GM21447 (cell line): ENCODE results near the gene DNAJB12.
A peak's percentile ranks its signal among the peaks of the same experiment; 100 is the strongest.
"Not testable (repeated sequence)": the region's sequence is repeated elsewhere in the genome, so short reads cannot be mapped to it uniquely, and the experiment has no call there.

Experiments
- ATAC-seq: cut with Tn5 transposase; IDR thresholded peaks from one replicate; pipeline ENCODE4 v1.9.1; 2021; ENCODE audit not compliant: unreplicated experiment

DNAJB12 gene

GRCh38 chr10:72332423-72333111 is 22.2 kb downstream of the DNAJB12 start:
- ATAC-seq = no peak

GRCh38 chr10:72331575-72332422 is 22.9 kb downstream of the DNAJB12 start:
- peak; percentile 28 for ATAC-seq

DNA sequence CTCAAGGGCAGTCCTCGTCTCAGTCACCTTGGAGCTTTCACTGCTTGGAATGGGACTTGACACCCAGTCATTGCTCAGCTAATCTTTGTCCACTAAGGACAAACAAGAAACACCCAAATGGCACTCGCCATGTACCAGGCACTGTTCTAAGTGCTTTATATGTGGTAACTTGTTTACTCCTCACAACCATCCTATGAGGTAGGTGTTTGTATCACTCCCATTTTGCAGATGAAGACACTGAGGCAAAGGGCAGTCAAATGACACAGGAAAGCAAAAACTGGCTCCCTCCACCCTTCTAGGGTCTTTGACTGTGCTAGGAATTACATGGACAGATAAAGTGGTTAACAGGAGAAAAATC is 24.7 kb downstream of the DNAJB12 start:
- no peak for ATAC-seq

GRCh38 chr10:72329290-72330068 is 25.2 kb downstream of the DNAJB12 start:
- no peak for ATAC-seq

DNA sequence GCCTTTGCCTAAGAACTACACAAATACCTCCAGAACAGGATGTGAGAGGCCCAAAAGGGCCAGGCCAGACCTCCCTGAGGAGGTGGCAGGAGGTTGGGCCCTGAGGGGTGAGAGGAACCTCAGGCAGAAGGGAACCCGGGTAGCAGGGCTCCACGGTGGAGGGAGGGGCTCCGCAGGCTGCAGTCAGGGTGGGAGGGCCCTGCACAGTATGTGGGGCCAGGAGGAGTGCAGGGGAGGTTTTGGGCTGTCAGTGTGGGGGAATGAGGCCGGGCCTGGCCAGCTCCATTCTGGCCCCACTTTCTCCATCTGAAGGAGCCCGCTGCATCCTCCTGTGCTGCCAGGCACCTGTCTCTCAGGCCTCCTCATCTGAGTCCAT is 25.9 kb downstream of the DNAJB12 start:
- ATAC-seq = no peak

DNA sequence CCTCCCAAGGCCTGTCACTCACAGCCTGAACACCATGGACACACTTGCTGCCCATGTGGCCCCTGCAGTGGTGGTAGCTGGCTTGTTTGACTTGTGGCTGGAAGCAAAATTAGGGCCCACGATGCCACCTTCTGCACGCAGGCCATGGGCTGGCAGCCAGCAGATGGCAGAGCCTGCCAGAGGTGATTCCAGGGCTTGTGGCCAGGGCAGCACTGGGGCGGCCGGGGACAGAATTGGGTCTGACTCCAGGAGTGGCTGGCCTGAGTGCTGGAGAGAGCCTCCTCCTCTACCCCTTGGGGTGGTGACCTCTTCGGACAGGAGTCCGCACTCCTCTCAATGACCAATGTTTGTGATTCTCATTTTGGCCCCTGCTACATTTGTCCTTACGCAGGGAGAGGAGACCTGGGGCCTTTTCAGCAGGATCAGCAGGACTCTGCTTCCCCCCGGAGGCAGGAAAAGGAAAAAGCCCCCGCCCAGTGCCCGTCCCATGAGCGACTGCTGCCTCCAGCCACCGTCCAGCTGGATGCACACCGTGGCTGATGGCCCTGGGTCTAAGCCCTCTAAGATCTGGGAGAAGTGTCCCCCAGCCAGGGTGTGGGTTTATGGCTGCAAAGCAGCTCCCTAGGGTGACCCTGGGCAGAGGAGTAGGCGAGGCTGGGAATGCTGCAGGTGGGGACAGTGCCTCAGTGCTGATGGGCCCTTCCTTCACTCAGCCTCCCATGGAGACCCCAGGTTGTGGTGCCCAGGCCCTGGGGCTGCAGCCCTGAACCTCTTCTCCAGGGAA is 26.5 kb downstream of the DNAJB12 start:
- ATAC-seq = no peak

DNA sequence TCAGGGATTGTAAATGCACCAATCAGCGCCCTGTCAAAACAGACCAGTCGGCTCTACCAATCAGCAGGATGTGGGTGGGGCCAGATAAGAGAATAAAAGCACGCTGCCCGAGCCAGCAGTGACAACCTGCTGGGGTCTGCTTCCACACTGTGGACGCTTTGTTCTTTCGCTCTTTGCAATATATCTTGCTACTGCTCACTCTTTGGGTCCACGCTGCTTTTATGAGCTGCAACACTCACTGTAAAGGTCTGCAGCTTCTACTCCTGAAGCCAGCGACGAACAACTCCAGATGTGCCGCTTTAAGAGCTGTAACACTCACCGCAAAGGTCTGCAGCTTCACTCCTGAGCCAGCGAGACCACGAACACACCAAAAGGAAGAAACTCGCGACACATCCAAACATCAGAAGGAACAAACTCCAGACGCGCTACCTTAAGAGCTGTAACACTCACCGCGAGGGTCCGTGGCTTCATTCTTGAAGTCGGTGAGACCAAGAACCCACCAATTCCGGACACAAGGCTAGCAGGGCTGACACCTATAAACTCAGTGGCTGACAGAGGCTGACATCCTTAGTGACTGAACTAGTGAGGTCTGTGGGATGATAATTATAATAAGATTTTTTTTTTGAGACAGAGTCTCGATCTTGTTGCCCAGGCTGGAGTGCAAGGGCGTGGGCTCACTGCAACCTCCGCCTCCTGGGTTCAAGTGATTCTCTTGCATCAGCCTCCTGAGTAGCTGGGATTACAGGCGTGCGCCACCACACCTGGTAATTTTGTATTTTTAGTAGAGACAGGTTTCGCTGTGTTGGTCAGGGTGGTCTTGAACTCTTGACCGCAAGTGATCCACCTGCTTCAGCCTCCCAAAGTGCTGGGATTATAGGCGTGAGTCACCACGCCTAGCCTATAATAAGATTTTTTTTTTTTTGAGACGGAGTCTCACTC is 27.8 kb downstream of the DNAJB12 start:
- ATAC-seq = not testable (repeated sequence)

GRCh38 chr10:72325243-72326175 is 29.2 kb downstream of the DNAJB12 start:
- not testable (repeated sequence) for ATAC-seq

DNA sequence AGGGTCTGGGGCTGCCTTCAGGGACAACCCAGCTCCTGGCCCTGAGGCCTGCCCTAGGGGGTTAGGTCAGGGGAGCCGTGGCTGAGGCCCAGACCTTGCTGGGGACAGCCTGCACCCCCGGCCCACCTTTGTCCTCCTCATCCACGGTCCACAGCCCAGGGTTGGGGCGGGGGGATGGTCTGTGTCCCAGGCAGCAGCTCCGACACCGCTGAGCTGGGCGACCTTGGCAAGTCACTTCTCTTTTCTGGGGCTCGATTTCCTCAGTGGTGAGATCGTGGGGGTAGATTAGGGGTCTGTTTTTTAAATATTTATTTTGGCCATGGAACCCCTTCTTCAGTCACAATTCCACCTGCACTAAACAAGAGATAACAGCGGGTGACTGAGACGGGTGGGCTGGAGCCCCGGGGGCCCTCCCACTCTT is 30.9 kb downstream of the DNAJB12 start:
- ATAC-seq = no peak

DNA sequence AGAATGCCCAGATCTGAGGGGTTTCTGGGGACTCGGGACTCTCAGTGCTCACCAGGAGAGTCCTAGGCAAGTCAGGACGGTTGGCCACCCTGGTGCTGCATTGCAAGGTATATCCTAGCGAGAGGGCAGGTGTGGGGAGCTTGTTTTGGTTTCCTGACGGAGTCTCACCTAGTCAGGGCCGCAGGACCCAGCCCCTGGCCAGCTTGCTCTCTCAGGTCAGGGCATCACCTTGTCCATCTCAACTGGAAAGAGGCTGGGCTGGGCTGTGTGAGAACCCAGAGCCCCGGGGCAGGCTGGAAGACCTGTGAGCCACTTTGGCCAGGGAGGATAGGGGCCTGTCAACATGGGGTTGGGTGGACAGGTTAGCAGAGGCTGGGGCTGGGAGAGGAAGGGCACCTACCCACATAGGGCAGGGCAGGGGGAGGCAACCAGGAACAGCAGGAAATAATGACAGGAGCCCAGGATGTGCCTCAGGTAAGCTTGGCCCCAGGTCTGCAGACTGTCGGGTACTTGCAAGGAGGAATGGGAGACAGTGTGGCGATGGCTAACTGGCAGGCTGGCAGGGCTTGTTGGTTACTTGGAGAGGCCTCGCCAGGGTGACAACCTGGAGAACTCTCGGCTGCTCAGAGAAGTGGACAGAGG is 31.5 kb downstream of the DNAJB12 start:
- ATAC-seq = no peak

GRCh38 chr10:72322280-72323058 is 32.2 kb downstream of the DNAJB12 start:
- ATAC-seq = no peak

DNA sequence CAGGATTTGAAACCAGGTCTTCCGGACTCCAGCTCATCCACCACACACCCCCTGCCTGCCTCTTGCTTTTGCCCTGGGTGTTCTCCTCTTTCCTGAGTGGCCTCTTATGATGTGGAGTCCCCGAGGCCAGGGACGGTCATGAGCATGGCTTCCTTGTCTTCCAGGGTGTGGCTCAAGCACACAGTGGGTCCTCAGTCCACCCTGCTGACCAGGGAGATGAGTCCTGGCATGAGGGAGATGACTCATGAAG is 32.8 kb downstream of the DNAJB12 start:
- ATAC-seq = no peak

DNA sequence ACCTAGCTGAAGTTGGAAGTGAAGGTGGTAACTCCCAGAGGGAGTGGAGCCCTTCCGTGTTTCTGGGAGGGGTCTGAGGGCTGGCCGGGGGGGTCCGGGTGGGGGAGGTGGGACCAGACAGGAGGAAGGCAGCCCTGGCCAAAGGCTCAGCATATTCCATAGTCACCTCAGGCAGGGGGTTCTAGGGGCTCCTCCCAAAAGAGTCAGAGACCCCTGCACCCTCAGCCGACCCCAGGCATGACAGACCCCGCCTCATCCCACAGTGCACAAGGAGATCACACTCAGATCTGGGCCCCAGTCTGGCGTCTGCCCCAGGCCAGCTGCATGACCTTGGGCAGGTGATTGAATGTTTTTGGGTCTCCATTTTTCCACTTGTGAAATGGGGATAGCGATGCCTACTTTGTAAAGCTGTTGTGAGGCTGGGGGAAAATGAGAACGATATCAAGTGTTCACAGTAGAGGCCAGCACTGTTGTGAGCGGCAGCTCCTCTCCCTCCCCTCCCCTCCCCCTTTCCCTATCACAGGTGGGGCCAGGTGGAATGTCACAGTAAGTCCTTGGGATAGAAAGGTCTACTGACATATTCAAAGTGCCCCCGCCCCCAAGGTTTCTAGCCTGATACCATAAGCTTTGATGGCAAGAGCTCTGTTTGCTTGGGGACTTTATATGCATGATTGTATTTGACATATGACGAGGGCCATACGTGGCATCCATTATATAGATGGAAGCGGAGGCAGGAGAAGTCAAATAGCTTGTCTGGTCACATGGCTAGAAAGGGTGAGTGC is 33.3 kb downstream of the DNAJB12 start:
- ATAC-seq = no peak

DNA sequence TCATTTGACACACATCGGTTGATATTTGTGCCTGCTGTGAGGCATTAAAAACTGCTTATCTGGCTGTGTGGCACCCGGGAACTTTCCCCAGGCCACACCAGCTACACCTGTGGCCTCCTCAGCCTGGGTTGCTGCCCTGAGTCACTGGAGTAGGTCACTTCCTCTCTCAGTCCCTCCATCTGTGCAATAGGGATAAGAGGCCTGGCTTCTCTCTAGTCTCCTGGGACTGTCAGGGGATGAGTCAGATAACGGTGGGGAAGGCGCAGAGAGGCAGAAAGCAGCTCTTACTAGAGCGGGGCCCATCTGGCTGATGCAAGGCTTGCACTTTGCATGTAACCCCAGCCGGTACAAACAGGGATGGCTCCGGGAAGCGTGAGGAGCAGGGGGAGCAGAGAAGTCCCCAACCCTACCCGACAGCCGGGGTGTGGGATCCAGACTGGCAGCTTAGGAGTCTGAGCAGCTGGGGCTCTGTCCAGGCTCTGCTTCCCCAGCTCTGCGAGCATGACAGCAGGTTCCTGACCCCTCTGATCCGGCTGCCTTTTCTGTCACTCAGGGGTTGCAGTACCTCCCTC is 34.0 kb downstream of the DNAJB12 start:
- ATAC-seq = peak; percentile 62

DNA sequence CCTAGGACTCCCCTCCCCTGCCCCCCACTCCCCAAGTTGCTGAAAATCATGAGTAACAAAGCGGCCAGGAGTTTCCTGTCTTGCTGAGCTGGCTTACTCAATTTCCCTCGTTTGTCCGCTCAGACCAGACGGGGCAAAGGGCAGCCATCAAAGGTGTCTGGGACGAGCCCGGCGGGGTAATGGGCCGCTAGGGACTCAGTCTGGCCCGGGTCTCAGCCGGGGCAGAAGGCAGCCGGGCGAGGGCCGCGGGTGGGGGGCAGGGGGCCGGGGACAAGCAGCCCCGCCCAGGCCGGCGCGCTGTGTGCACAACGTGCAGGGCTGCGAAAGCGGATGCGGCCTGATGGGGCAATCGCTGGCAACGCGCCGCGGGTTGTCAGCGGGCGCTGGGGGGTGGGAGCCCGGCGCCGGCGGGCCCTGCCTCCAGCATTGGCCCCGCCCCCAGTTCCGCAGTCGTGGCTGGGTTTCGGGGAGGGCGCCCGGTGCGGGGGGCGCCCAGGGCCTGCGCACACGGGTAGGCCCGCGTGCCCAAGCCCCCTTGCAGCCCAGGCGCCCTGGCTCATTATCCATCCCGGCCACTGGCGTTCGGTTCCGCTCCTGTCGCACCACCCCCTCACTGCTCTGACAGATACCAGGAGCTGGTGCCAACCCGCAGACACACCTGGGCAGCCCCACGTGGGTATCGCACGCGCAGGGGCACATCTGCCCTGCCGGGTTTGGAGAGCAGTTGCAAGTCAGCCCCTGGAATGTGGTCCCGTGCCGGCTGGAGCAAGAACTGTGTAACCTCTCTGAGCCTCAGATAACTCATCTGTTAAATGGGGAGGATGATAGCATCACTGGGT is 35.1 kb downstream of the DNAJB12 start:
- peak; percentile 39 for ATAC-seq
